HepG2 (cell line): ENCODE results near the gene DGUOK. TPM values are rescaled to one million over a fixed set of nuclear protein-coding genes. Genes with fewer than 3 reads are reported as not detected.

ENCODE experiments used
- ATAC-seq: fragments of 200-7000 bp; cut with Tn5 transposase; 3 replicates; pipeline ENCODE4 v1.9.1; 2020; ENCODE audit warnings: mild to moderate bottlenecking, moderate library complexity
- BruUV-seq: library from RNA; stranded (reverse); fragments of 400-500 nt; replicated peaks from 2 replicates; lab custom pipeline; 2021; lab: Mats Ljungman, UMichigan
- CTCF ChIA-PET: fragments of 300-600 bp; formaldehyde crosslinking; extraction: SDS; loops from one replicate; lab custom pipeline; 2021; ENCODE audit warnings: low total read pairs, inconsistent platforms, low intra/inter-chr PET ratio; lab: Yijun Ruan, JAX
- POLR2A ChIA-PET: fragments of 350-600 bp; sonication (Branson Sonifier 250); formaldehyde crosslinking; loops from one replicate; lab custom pipeline; 2020; ENCODE audit warnings: antibody characterized with exemption, inconsistent platforms; lab: Yijun Ruan, JAX
- DNase-seq: peaks from one replicate; pipeline ENCODE4 v3.0.0-alpha.2; 2015; ENCODE audit warnings: low spot score
- FAIRE-seq: peaks from 3 replicates; lab custom pipeline; 2011; peaks lifted over from hg19 to GRCh38; lab: Jason Lieb, UNC
- H2AFZ ChIP-seq: one replicate; pipeline ENCODE4 v1.6.1; 2011; ENCODE audit warnings: low read length, inconsistent platforms
- H3K27ac ChIP-seq: fragments of 300-600 bp; 3 replicates; pipeline ENCODE4 v1.8.0; 2011; ENCODE audit warnings: mixed run types, mild to moderate bottlenecking, mixed read lengths, low read length, inconsistent platforms; ENCODE audit not compliant: insufficient read depth; ENCODE audit errors: extremely low read length
- H3K27me3 ChIP-seq, 2 experiments: fragments of 200-600 bp in 1 of 2; 2 replicates in 1 of 2; 3 replicates in 1 of 2; pipeline versions ENCODE4 v1.6.0 to v1.8.0; 2011; ENCODE audit warnings: low read length in 2 of 2, mild to moderate bottlenecking in 2 of 2, moderate library complexity in 2 of 2, inconsistent platforms in 1 of 2; ENCODE audit not compliant: insufficient read depth in 2 of 2, control insufficient read depth in 1 of 2
- H3K36me3 ChIP-seq, 2 experiments: fragments of 200-600 bp in 1 of 2; replicated peaks in 1 of 2; 2 replicates in 1 of 2; 3 replicates in 1 of 2; pipeline versions ENCODE4 v1.5.1 to v1.8.0; 2011; ENCODE audit warnings: low read length in 2 of 2, inconsistent platforms in 1 of 2; ENCODE audit not compliant: insufficient read depth in 2 of 2, control insufficient read depth in 1 of 2
- H3K4me1 ChIP-seq: 2 replicates; pipeline ENCODE4 v1.5.1; 2012; ENCODE audit warnings: low read length, inconsistent platforms; ENCODE audit not compliant: insufficient read depth
- H3K4me2 ChIP-seq: 2 replicates; pipeline ENCODE4 v1.6.0; 2011; ENCODE audit warnings: low read depth, low read length, inconsistent platforms
- H3K4me3 ChIP-seq, 3 experiments: fragments of 200-600 bp in 1 of 3; sonication (generic), shearing (Covaris generic) in 1 of 3; replicated peaks in 1 of 3; 2 replicates each; pipeline ENCODE4 v1.5.1; 2011 to 2016; ENCODE audit warnings: low read length in 3 of 3, inconsistent platforms in 2 of 3, low read depth in 2 of 3, mild to moderate bottlenecking in 2 of 3, control low read depth in 1 of 3, mixed read lengths in 1 of 3; ENCODE audit not compliant: insufficient read depth in 1 of 3
- H3K79me2 ChIP-seq: one replicate; pipeline ENCODE4 v1.6.1; 2011; ENCODE audit warnings: low read length, inconsistent platforms; ENCODE audit not compliant: insufficient read depth
- H3K9ac ChIP-seq: 2 replicates; pipeline ENCODE4 v1.6.0; 2011; ENCODE audit warnings: mild to moderate bottlenecking, low read depth, low read length, inconsistent platforms; ENCODE audit not compliant: insufficient read depth
- H3K9me3 ChIP-seq: 2 replicates; pipeline ENCODE4 v1.5.1; 2012; ENCODE audit warnings: mild to moderate bottlenecking, low read length
- H4K20me1 ChIP-seq: 2 replicates; pipeline ENCODE4 v1.6.0; 2011; ENCODE audit warnings: inconsistent platforms, mild to moderate bottlenecking, low read length, moderate library complexity; ENCODE audit not compliant: insufficient read depth
- AGO2 ChIP-seq: fragments of 200-400 bp; formaldehyde crosslinking; optimal IDR thresholded peaks from 2 replicates; pipeline ENCODE3; 2017; ENCODE audit warnings: mild to moderate bottlenecking, low read depth, low read length, moderate library complexity
- ELF3 ChIP-seq: IDR thresholded peaks from 2 replicates; pipeline ENCODE4 v1.6.1; 2016; ENCODE audit warnings: missing genetic modification reagents, missing compliant biosample characterization
- ESRRA ChIP-seq: sonication (generic); formaldehyde crosslinking; IDR thresholded peaks from 2 replicates; pipeline ENCODE4 v1.5.1; 2020; ENCODE audit warnings: mild to moderate bottlenecking, low read depth, missing genetic modification reagents
- FOSL2 ChIP-seq: sonication (generic); formaldehyde crosslinking; IDR thresholded peaks from 2 replicates; pipeline ENCODE4 v1.4.0; 2020; ENCODE audit warnings: missing genetic modification reagents
- FOXM1 ChIP-seq: sonication (generic); formaldehyde crosslinking; IDR thresholded peaks from 2 replicates; pipeline ENCODE4 v1.5.0; 2020; ENCODE audit warnings: missing genetic modification reagents
- KDM6A ChIP-seq: IDR thresholded peaks from 2 replicates; pipeline ENCODE4 v1.6.1; 2016; ENCODE audit warnings: low read depth
- MXD3 ChIP-seq: IDR thresholded peaks from 2 replicates; pipeline ENCODE4 v1.6.1; 2016; ENCODE audit warnings: mild to moderate bottlenecking, missing biosample characterization, missing genetic modification reagents
- NCOR1 ChIP-seq: fragments of 200-600 bp; sonication (generic); IDR thresholded peaks from 2 replicates; pipeline ENCODE4 v1.7.0; 2017; ENCODE audit warnings: antibody characterized with exemption, low read length, borderline replicate concordance
- PCBP1 ChIP-seq: fragments of 200-400 bp; formaldehyde crosslinking; IDR thresholded peaks from 2 replicates; pipeline ENCODE4 v1.6.1; 2017; ENCODE audit warnings: mild to moderate bottlenecking, low read depth, low read length, borderline replicate concordance
- POLR2AphosphoS2 ChIP-seq: IDR thresholded peaks from 2 replicates; pipeline ENCODE4 v1.6.1; 2011; ENCODE audit warnings: low read depth, low read length, improper control_type of control experiment
- SIX1 ChIP-seq: sonication (generic); formaldehyde crosslinking; IDR thresholded peaks from 2 replicates; pipeline ENCODE4 v1.4.0; 2020; ENCODE audit warnings: missing genetic modification reagents, borderline replicate concordance
- SRY ChIP-seq: sonication (generic); formaldehyde crosslinking; IDR thresholded peaks from 2 replicates; pipeline ENCODE4 v1.8.0; 2022; ENCODE audit warnings: mild to moderate bottlenecking, missing genetic modification reagents
- XBP1 ChIP-seq: sonication (generic); formaldehyde crosslinking; IDR thresholded peaks from 2 replicates; pipeline ENCODE4 v1.5.0; 2020; ENCODE audit warnings: missing genetic modification reagents
- ZBTB21 ChIP-seq: sonication (generic); formaldehyde crosslinking; IDR thresholded peaks from 2 replicates; pipeline ENCODE4 v1.4.0; 2020; ENCODE audit warnings: missing genetic modification reagents
- ZC3H13 ChIP-seq: sonication (generic); formaldehyde crosslinking; IDR thresholded peaks from 2 replicates; pipeline ENCODE4 v1.8.1; 2023; ENCODE audit warnings: mild to moderate bottlenecking, missing genetic modification reagents, moderate library complexity
- ZEB1 ChIP-seq: IDR thresholded peaks from 2 replicates; pipeline ENCODE4 v1.6.1; 2012; ENCODE audit warnings: mild to moderate bottlenecking, low read depth, inconsistent platforms; ENCODE audit not compliant: insufficient replicate concordance
- ZFP36 ChIP-seq: fragments of 150-350 bp; IDR thresholded peaks from 2 replicates; pipeline ENCODE4 v1.6.1; 2018; ENCODE audit warnings: borderline replicate concordance, low read length, low read depth; ENCODE audit not compliant: partially characterized antibody
- ZMAT5 ChIP-seq: sonication (generic); formaldehyde crosslinking; IDR thresholded peaks from 2 replicates; pipeline ENCODE4 v1.5.0; 2020; ENCODE audit warnings: mild to moderate bottlenecking, low read depth, missing genetic modification reagents, borderline replicate concordance
- ZNF430 ChIP-seq: sonication (generic); formaldehyde crosslinking; IDR thresholded peaks from 2 replicates; pipeline ENCODE4 v1.9.0; 2021; ENCODE audit warnings: mild to moderate bottlenecking, missing genetic modification reagents
- ZNF547 ChIP-seq: sonication (generic); formaldehyde crosslinking; IDR thresholded peaks from 2 replicates; pipeline ENCODE4 v1.5.1; 2020; ENCODE audit warnings: mild to moderate bottlenecking, missing genetic modification reagents
- ZSCAN31 ChIP-seq: sonication (generic); formaldehyde crosslinking; IDR thresholded peaks from 2 replicates; pipeline ENCODE4 v1.5.0; 2020; ENCODE audit warnings: low read depth, mild to moderate bottlenecking, missing genetic modification reagents
- WGBS: methylation state at CpG from one replicate; pipeline ENCODE4 v1.1.6; 2017; ENCODE audit warnings: low lambda C conversion rate; 5-methylcytosine and 5-hydroxymethylcytosine counted together
- in situ Hi-C: cut with HindIII; loops from 2 replicates; pipeline ENCODE4 v1.10.0; 2017; ENCODE audit warnings: low pct_unique_long_range_greater_than_20kb; ENCODE audit not compliant: extremely low pct_ligation_motif_present
- intact Hi-C: fragments of 100-400 bp; cut with micrococcal nuclease; formaldehyde crosslinking; loops from one replicate; pipeline ENCODE4 v1.10.0; 2022; ENCODE audit not compliant: unreplicated experiment
- polyA plus RNA-seq, 8 experiments: library from polyadenylated mRNA; depleted of rRNA in 3 of 8; stranded (reverse) in 7 of 8; unstranded in 1 of 8; fragments of >200 nt; fragmentation: Illumina TruSeq in 4 of 8; extraction: Trizol in 4 of 8; gene quantifications; 2 replicates each; pipeline versions ENCODE4 v1.2.1 to v1.2.3, GENCODE V29; 2011 to 2016; ENCODE audit warnings: low read depth in 4 of 8, missing spikeins in 1 of 8, mixed read lengths in 1 of 8; ENCODE audit not compliant: insufficient read depth in 1 of 8
- total RNA-seq, 5 experiments: library from RNA; depleted of rRNA; stranded (reverse); fragments of >200 nt; fragmentation: Illumina TruSeq; extraction: Trizol; gene quantifications; 2 replicates each; pipeline ENCODE4 v1.2.3, GENCODE V29; 2016; ENCODE audit warnings: low read depth in 1 of 5
- TF ChIP-seq, protein P1 (sequence below): sonication (generic); formaldehyde crosslinking; IDR thresholded peaks from 2 replicates; pipeline ENCODE4 v1.8.1; 2022; ENCODE audit warnings: low read depth, mild to moderate bottlenecking, missing genetic modification reagents

DGUOK gene
- total and polyA plus RNA-seq, 2 of the 13 experiments (the other 11 are each of a cell fraction or from before 2014, with no cell fraction given), result 105 to 137 TPM

DNA sequence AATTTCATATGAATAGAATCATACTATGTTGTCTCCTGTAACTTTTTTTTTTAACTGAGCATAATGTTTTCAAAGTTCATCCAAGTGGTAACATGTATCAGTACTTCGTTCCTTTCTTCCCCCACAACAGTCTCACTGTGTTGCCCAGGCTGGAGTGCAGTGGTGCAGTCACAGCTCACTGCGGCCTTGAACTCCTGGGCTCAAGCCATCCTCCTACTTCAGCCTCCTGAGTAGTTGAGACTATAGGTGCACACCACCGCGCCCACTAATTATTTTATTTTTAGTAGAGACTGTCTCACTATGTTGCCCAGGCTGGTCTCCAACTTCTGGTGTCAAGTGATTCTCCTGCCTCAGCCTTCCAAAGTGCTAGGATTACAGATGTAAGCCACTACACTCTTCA is 34.6 kb downstream of the DGUOK start (continued):
- TF ChIP-seq, protein P1, sequence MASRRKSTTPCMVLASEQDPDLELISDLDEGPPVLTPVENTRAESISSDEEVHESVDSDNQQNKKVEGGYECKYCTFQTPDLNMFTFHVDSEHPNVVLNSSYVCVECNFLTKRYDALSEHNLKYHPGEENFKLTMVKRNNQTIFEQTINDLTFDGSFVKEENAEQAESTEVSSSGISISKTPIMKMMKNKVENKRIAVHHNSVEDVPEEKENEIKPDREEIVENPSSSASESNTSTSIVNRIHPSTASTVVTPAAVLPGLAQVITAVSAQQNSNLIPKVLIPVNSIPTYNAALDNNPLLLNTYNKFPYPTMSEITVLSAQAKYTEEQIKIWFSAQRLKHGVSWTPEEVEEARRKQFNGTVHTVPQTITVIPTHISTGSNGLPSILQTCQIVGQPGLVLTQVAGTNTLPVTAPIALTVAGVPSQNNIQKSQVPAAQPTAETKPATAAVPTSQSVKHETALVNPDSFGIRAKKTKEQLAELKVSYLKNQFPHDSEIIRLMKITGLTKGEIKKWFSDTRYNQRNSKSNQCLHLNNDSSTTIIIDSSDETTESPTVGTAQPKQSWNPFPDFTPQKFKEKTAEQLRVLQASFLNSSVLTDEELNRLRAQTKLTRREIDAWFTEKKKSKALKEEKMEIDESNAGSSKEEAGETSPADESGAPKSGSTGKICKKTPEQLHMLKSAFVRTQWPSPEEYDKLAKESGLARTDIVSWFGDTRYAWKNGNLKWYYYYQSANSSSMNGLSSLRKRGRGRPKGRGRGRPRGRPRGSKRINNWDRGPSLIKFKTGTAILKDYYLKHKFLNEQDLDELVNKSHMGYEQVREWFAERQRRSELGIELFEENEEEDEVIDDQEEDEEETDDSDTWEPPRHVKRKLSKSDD (CRISPR knock-in tag), result no peak
- no peak for TF ChIP-seq XBP1

GRCh38 chr2:73961823-73962615 is 35.3 kb downstream of the DGUOK start:
- WGBS, result 84% methylated on average over 12 of the region's 12 CpGs
- peak; percentile 41; the same call in 2 of the 3 replicates for ATAC-seq
- Histone ChIP-seq H3K27ac (no peak overlapping the region), H3K4me2 (no peak overlapping the region), H4K20me1 (no peaks in the 10 kb centered on the region), H3K4me3 (no peak overlapping the region), H3K36me3 (peaks cover under 1 to 26% of the 10 kb centered on the region in 2 experiments; a peak in 4 of 5 replicates), H3K9ac (no peak overlapping the region), H3K4me1 (peaks cover 26% of the 10 kb centered on the region), H3K9me3 (peaks cover 6% of the 10 kb centered on the region; the same call in 1 of the 2 replicates), H3K79me2 (no peaks in the 10 kb centered on the region), H3K27me3 (no peaks in the 10 kb centered on the region; a peak in 1 of 5 replicates), H2AFZ (no peak overlapping the region)
- POLR2A ChIA-PET, result no interaction called here
- DNase-seq, result no peak
- TF ChIP-seq FOXM1 (no peak), ELF3 (CRISPR knock-in tag) (no peak), PCBP1 (no peak), KDM6A (CRISPR knock-in tag) (no peak), ESRRA (CRISPR knock-in tag) (no peak), SRY (no peak), MXD3 (CRISPR knock-in tag) (no peak), FOSL2 (CRISPR knock-in tag) (no peak), ZBTB21 (no peak), ZNF430 (CRISPR knock-in tag) (no peak), ZSCAN31 (no peak), ZMAT5 (no peak), ZEB1 (no peak), NCOR1 (no peak), ZFP36 (no peak), SIX1 (CRISPR knock-in tag) (no peak), AGO2 (no peak), ZNF547 (CRISPR knock-in tag) (no peak), ZC3H13 (CRISPR knock-in tag) (no peak), POLR2AphosphoS2 (no peak)
- intact Hi-C loops (no loop called here), in situ Hi-C loops (no loop called here)
- FAIRE-seq, result peak; percentile 28
- BruUV-seq, result no TSS peak
- CTCF ChIA-PET, result no interaction called here
